IMR-90 (cell line): ENCODE measurements around the gene ARHGEF3. TPM values are rescaled to one million over a fixed set of nuclear protein-coding genes. Genes with fewer than 3 reads are reported as not detected.

ENCODE experiments used
- ATAC-seq: fragments of 200-7000 bp; cut with Tn5 transposase; 2 replicates; pipeline ENCODE4 v1.9.1; 2020; ENCODE audit warnings: low read depth, mild to moderate bottlenecking, moderate library complexity
- BruUV-seq: library from RNA; stranded (reverse); fragments of 400-500 nt; replicated peaks from 2 replicates; lab custom pipeline; 2021; lab: Mats Ljungman, UMichigan
- CTCF ChIA-PET: fragments of 300-600 bp; formaldehyde crosslinking; extraction: SDS; loops from one replicate; lab custom pipeline; 2021; ENCODE audit warnings: antibody characterized with exemption; lab: Yijun Ruan, JAX
- POLR2A ChIA-PET: fragments of 300-600 bp; sonication (Branson Sonifier 250); formaldehyde crosslinking; loops from one replicate; lab custom pipeline; 2022; ENCODE audit warnings: antibody characterized with exemption; ENCODE audit not compliant: unreplicated experiment; lab: Charles Lee
- DNase-seq: peaks from one replicate; pipeline ENCODE4 v3.0.0; 2013
- H2AFZ ChIP-seq: replicated peaks from 2 replicates; pipeline ENCODE3; 2013; ENCODE audit warnings: low read length, mild to moderate bottlenecking; ENCODE audit not compliant: poor library complexity
- H2AK5ac ChIP-seq: 2 replicates; pipeline ENCODE4 v1.6.1; 2013; ENCODE audit warnings: low read depth, low read length, inconsistent platforms
- H2AK9ac ChIP-seq: replicated peaks from 2 replicates; pipeline ENCODE3; 2013; ENCODE audit warnings: mild to moderate bottlenecking, low read depth, low read length, moderate library complexity; ENCODE audit not compliant: poor library complexity
- H2BK120ac ChIP-seq: 2 replicates; pipeline ENCODE4 v1.6.1; 2013; ENCODE audit warnings: low read depth, low read length, inconsistent platforms
- H2BK15ac ChIP-seq: 3 replicates; pipeline ENCODE4 v1.6.1; 2013; ENCODE audit warnings: low read depth, low read length, inconsistent platforms
- H2BK20ac ChIP-seq: 2 replicates; pipeline ENCODE4 v1.6.1; 2013; ENCODE audit warnings: low read depth, mild to moderate bottlenecking, inconsistent platforms, low read length, moderate library complexity
- H2BK5ac ChIP-seq: 2 replicates; pipeline ENCODE4 v1.6.1; 2013; ENCODE audit warnings: mild to moderate bottlenecking, low read depth, low read length, inconsistent platforms; ENCODE audit not compliant: poor library complexity, severe bottlenecking
- H3K14ac ChIP-seq: replicated peaks from 2 replicates; pipeline ENCODE4 v1.6.1; 2013; ENCODE audit warnings: low read depth, low read length, inconsistent platforms
- H3K18ac ChIP-seq: 2 replicates; pipeline ENCODE4 v1.6.1; 2013; ENCODE audit warnings: low read depth, low read length, control low read depth
- H3K23ac ChIP-seq: 2 replicates; pipeline ENCODE4 v1.6.1; 2013; ENCODE audit warnings: low read depth, low read length, inconsistent platforms
- H3K27ac ChIP-seq: 2 replicates; pipeline ENCODE4 v1.5.1; 2013; ENCODE audit warnings: mild to moderate bottlenecking, control low read depth, low read length; ENCODE audit not compliant: insufficient read depth
- H3K27me3 ChIP-seq: 2 replicates; pipeline ENCODE4 v1.6.1; 2013; ENCODE audit warnings: low read length; ENCODE audit not compliant: control insufficient read depth, insufficient read depth
- H3K36me3 ChIP-seq: 2 replicates; pipeline ENCODE4 v1.6.1; 2013; ENCODE audit warnings: low read length, mixed read lengths; ENCODE audit not compliant: control insufficient read depth, insufficient read depth
- H3K4ac ChIP-seq: 2 replicates; pipeline ENCODE4 v1.6.1; 2013; ENCODE audit warnings: low read depth, low read length, inconsistent platforms
- H3K4me1 ChIP-seq: 2 replicates; pipeline ENCODE4 v1.6.1; 2013; ENCODE audit warnings: low read length, mixed read lengths; ENCODE audit not compliant: control insufficient read depth, insufficient read depth
- H3K4me2 ChIP-seq: 2 replicates; pipeline ENCODE4 v1.6.1; 2013; ENCODE audit warnings: low read depth, mild to moderate bottlenecking, control low read depth, low read length, moderate library complexity
- H3K4me3 ChIP-seq: 2 replicates; pipeline ENCODE4 v1.5.1; 2013; ENCODE audit warnings: low read depth, mild to moderate bottlenecking, control low read depth, low read length, moderate library complexity; ENCODE audit not compliant: insufficient read depth
- H3K56ac ChIP-seq: 2 replicates; pipeline ENCODE4 v1.6.1; 2013; ENCODE audit warnings: low read length, inconsistent platforms; ENCODE audit not compliant: insufficient read depth; ENCODE audit errors: extremely low read depth
- H3K79me1 ChIP-seq, 2 experiments: 2 replicates each; pipeline ENCODE4 v1.6.1; 2013; ENCODE audit warnings: low read length in 2 of 2, inconsistent platforms in 1 of 2, low read depth in 1 of 2
- H3K9ac ChIP-seq: 2 replicates; pipeline ENCODE4 v1.6.1; 2013; ENCODE audit warnings: low read depth, low read length, control low read depth
- H3K9me1 ChIP-seq: 2 replicates; pipeline ENCODE4 v1.6.1; 2013; ENCODE audit warnings: low read length, inconsistent platforms; ENCODE audit not compliant: insufficient read depth
- H3K9me3 ChIP-seq: 2 replicates; pipeline ENCODE4 v1.6.1; 2013; ENCODE audit warnings: low read length; ENCODE audit not compliant: control insufficient read depth, insufficient read depth
- H4K20me1 ChIP-seq: 2 replicates; pipeline ENCODE4 v1.6.1; 2013; ENCODE audit warnings: low read length, inconsistent platforms; ENCODE audit not compliant: insufficient read depth
- H4K5ac ChIP-seq: 2 replicates; pipeline ENCODE4 v1.6.1; 2013; ENCODE audit warnings: mild to moderate bottlenecking, low read depth, low read length, control low read depth
- H4K8ac ChIP-seq, 2 experiments: 2 replicates each; pipeline ENCODE4 v1.6.1; 2013; ENCODE audit warnings: low read depth in 2 of 2, low read length in 2 of 2, control low read depth in 1 of 2, inconsistent platforms in 1 of 2
- H4K91ac ChIP-seq: 2 replicates; pipeline ENCODE4 v1.6.1; 2013; ENCODE audit warnings: low read depth, low read length, inconsistent platforms; ENCODE audit not compliant: insufficient read depth
- CEBPB ChIP-seq: IDR thresholded peaks from 2 replicates; pipeline ENCODE4 v1.6.1; 2012; ENCODE audit warnings: low read depth, low read length, improper control_type of control experiment
- MAFK ChIP-seq: IDR thresholded peaks from 2 replicates; pipeline ENCODE4 v1.6.1; 2012; ENCODE audit warnings: low read depth, low read length, improper control_type of control experiment
- WGBS, 2 experiments: methylation state at CpG; one replicate each; pipeline versions ENCODE4 v1.1.5 to v1.1.7; 2013; ENCODE audit warnings: missing lambda C conversion rate in 2 of 2; ENCODE audit not compliant: insufficient read length in 1 of 2; ENCODE audit errors: extremely low coverage in 2 of 2; 5-methylcytosine and 5-hydroxymethylcytosine counted together
- dilution Hi-C: fragments of 300-500 bp; cut with HindIII; formaldehyde crosslinking; loops from one replicate; pipeline ENCODE4 v1.14.3; 2018; ENCODE audit warnings: low sequenced_read_pairs; ENCODE audit not compliant: unreplicated experiment
- in situ Hi-C: fragments of 300-500 bp; cut with MboI; formaldehyde crosslinking; loops from 3 replicates; pipeline ENCODE4 v1.14.3; 2019; ENCODE audit warnings: low sequenced_read_pairs, inconsistent platforms, mixed read lengths
- intact Hi-C: fragments of 100-400 bp; cut with micrococcal nuclease; formaldehyde crosslinking; loops from 2 replicates; pipeline ENCODE4 v1.10.0; 2022
- polyA plus RNA-seq, 3 experiments: library from polyadenylated mRNA; depleted of rRNA; stranded (reverse); fragments of >200 nt; gene quantifications; 2 replicates each; pipeline ENCODE4 v1.2.3, GENCODE V29; 2012; ENCODE audit warnings: low replicate concordance in 1 of 3
- total RNA-seq: library from RNA; depleted of rRNA; stranded (reverse); fragments of >200 nt; gene quantifications from 2 replicates; pipeline ENCODE4 v1.2.3, GENCODE V29; 2012

Gene ARHGEF3
- total and polyA plus RNA-seq, 2 of the 4 experiments (the other 2 are of a cell fraction) = 2.1 to 2.3 TPM

DNA sequence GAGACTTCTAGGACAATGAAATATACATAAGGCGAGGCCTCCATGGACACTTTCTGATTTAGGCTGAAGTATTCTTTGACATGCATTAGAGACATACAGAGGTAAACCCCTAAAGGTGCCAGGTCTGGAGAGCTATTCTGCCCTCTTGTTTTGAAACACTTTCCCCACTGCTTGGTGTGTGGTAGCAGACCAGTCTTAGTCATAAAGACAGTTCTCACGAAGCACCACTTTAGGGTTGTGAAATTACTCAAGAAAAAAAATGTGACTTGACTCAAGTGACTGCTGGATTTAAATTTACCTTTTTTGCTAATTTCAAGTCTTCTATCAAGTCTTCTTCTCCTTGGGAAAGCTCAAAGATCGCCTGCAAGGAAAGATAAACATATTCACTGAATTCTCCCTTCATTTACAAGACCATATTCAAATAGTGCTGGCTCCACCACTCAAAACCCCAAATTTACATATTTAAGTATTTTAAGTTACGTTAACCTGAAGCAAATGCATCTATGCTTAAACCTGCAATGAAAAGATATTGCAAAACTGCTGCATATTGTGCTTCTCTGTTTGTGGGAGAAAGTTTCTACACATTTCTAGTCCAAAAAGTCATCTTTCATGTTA is 48.4 kb downstream of the ARHGEF3 start:
- Histone ChIP-seq H3K4ac (no peak overlapping the region), H3K9me1 (peaks cover 3% of the 10 kb centered on the region; the same call in 1 of the 2 replicates), H3K4me1 (peaks cover 3% of the 10 kb centered on the region), H4K5ac (no peak overlapping the region), H3K14ac (no peak overlapping the region), H3K4me3 (no peak overlapping the region), H2AK9ac (no peak overlapping the region), H2BK120ac (no peak overlapping the region), H2BK15ac (no peak overlapping the region), H3K56ac (no peak overlapping the region), H3K18ac (no peak overlapping the region), H3K36me3 (no peaks in the 10 kb centered on the region), H3K23ac (no peak overlapping the region), H2AK5ac (no peak overlapping the region), H4K20me1 (no peaks in the 10 kb centered on the region), H3K27me3 (no peaks in the 10 kb centered on the region), H3K27ac (no peak overlapping the region), H3K79me1 (no peaks in the 10 kb centered on the region), H3K9ac (no peak overlapping the region), H2BK20ac (no peak overlapping the region), H3K4me2 (no peak overlapping the region), H4K91ac (no peak overlapping the region), H2BK5ac (no peak overlapping the region), H4K8ac (no peak overlapping the region), H3K9me3 (0 out of 2 replicates have a peak, but pooled peaks cover 2% of the 10 kb centered on the region), H2AFZ (no peak overlapping the region)
- dilution Hi-C loops = no loop called here
- BruUV-seq = no TSS peak
- ChIA-PET CTCF (no interaction called here), POLR2A (interaction anchor here (0.6 kb wide), 1 partner anchor 11 kb away, joined by 7 read pairs; no protein-coding TSS in a partner anchor)
- no CpG with 5 or more reads among the region's 4 CpGs for WGBS, 2 experiments
- TF ChIP-seq MAFK (no peak), CEBPB (peak; percentile 22; the same call in 1 of the 2 replicates)
- intact Hi-C loops = no loop called here
- in situ Hi-C loops = no loop called here
- DNase-seq = peak; percentile 40
- ATAC-seq = no peak
